Thyroid gland (tissue), 4 donors: Measurements from ENCODE around the gene BANK1. TPM values are rescaled to one million over a fixed set of nuclear protein-coding genes. Genes with fewer than 3 reads are reported as not detected.

Source experiments
- DNase-seq, 2 donors: peaks; one replicate each; pipeline ENCODE4 v3.0.0-alpha.2; 2019
- H3K27ac ChIP-seq, 3 donors: fragments of 200-600 bp; sonication (generic); 1 replicate in 2 of 3; 2 replicates in 1 of 3; pipeline ENCODE4 v1.5.1; 2016 to 2019; ENCODE audit warnings: mild to moderate bottlenecking in 1 of 3, moderate library complexity in 1 of 3
- H3K27me3 ChIP-seq: fragments of 200-600 bp; sonication (generic); one replicate; pipeline ENCODE4 v1.5.1; 2019
- H3K36me3 ChIP-seq, 2 donors: fragments of 200-600 bp; sonication (generic); one replicate each; pipeline ENCODE4 v1.5.1; 2016 to 2019
- H3K4me1 ChIP-seq, 2 donors: fragments of 200-600 bp; sonication (generic); one replicate each; pipeline ENCODE4 v1.5.1; 2017 to 2019
- H3K4me3 ChIP-seq, 3 donors: fragments of 200-600 bp; sonication (generic); replicated peaks in 1 of 3; 1 replicate in 2 of 3; 2 replicates in 1 of 3; pipeline ENCODE4 v1.5.1; 2016; ENCODE audit warnings: mild to moderate bottlenecking in 1 of 3
- H3K9me3 ChIP-seq: fragments of 200-600 bp; sonication (generic); one replicate; pipeline ENCODE4 v1.5.1; 2017
- POLR2A ChIP-seq, 2 donors: fragments of 450-650 bp; IDR thresholded peaks; one replicate each; pipeline ENCODE4 v1.6.1; 2017; ENCODE audit warnings: antibody characterized with exemption in 2 of 2, mild to moderate bottlenecking in 2 of 2, moderate library complexity in 1 of 2
- WGBS, 2 donors: methylation state at CpG; one replicate each; pipeline ENCODE4 v1.1.5; 2017; 5-methylcytosine and 5-hydroxymethylcytosine counted together
- intact Hi-C: fragments of 100-400 bp; cut with DNase I; formaldehyde crosslinking; loops from one replicate; pipeline ENCODE4 v1.15.1; 2023
- total RNA-seq, 4 donors: library from RNA; depleted of rRNA; stranded (reverse); fragments of >200 nt; gene quantifications; one replicate each; pipeline ENCODE4 v1.2.3, GENCODE V29; 2016
- TF ChIP-seq, protein P1 (sequence below), 6 experiments: fragments of 200-600 bp in 3 of 6; fragments of 450-650 bp in 3 of 6; sonication (generic) in 3 of 6; IDR thresholded peaks; one replicate each; pipeline ENCODE4 v1.5.1; 2016 to 2019; ENCODE audit warnings: antibody characterized with exemption in 6 of 6, mild to moderate bottlenecking in 2 of 6, inconsistent platforms in 1 of 6, moderate library complexity in 1 of 6

BANK1 gene
- total RNA-seq, 4 donors from 2014 or later: 15.5 to 22.8 (median 20.3) TPM

DNA sequence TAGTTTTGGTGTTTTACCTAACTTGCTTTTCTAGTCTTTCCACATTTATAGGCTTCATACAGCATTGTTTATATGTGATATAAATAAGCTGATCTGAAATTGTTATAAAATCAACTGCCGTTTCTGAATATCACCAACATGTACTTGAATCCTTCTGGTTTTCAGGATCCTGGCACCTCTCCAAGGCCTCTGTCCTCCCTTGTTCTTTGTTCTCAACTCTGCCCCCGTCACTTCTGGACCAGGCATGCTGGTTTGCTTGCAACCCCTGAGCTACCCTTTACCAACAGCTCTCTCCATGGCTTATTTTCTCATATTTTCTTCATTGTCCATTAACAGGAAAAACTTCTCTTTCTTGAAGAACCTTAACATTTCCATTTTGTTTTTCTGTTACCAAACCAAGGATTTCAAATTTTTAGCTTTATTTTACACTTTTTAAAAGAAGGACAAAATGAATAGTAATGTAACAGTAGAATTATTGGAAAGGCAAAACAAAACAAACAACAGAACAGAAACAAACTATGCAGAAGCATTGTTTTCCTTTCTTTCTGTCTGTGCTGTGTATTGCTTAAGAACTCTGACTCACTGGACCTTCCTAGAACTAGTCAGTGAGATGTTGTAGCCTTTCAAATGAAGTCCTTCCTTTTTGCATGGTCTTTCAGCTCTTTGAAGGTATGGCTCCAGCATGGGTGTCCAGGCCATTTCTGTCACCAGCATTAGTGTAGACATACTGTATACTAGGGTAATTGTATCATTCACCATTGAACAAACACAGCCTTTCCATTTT, 44.8 kb downstream of the BANK1 start:
- peak; percentile 61 to 67 for DNase-seq

DNA sequence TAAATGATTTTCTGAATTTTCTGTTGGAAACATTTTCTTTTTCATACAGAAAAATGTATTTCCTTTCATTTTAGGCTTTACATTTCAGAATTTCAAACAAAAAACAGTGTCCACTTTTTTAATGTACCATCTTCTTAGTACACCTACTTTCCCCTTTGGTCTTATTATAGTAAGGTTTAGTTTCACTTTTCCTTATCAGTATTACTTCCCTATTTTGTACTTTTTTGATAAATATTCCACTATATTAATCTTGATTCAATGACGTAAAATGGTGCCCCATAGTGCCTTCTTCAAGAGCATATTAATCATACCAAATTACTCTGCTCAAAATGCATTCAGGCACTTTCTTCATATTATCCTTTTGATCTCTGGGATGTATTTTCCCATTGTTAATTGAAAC, 52.5 kb downstream of the BANK1 start:
- 76 to 87% methylated on average over 1 of the region's 1 CpG for WGBS, 2 donors
- H3K27ac ChIP-seq: no peak overlapping the region
- H3K27me3 ChIP-seq: no peaks in the 10 kb centered on the region
- no peaks in the 10 kb centered on the region for H3K4me1 ChIP-seq
- intact Hi-C loops: no loop called here
- no peaks in the 10 kb centered on the region for H3K36me3 ChIP-seq
- no peak for DNase-seq
- no peaks in the 10 kb centered on the region for H3K9me3 ChIP-seq
- H3K4me3 ChIP-seq: no peak overlapping the region
- no peak for TF ChIP-seq POLR2A (IDR thresholded peaks at IDR 0.05)
- TF ChIP-seq, protein P1, sequence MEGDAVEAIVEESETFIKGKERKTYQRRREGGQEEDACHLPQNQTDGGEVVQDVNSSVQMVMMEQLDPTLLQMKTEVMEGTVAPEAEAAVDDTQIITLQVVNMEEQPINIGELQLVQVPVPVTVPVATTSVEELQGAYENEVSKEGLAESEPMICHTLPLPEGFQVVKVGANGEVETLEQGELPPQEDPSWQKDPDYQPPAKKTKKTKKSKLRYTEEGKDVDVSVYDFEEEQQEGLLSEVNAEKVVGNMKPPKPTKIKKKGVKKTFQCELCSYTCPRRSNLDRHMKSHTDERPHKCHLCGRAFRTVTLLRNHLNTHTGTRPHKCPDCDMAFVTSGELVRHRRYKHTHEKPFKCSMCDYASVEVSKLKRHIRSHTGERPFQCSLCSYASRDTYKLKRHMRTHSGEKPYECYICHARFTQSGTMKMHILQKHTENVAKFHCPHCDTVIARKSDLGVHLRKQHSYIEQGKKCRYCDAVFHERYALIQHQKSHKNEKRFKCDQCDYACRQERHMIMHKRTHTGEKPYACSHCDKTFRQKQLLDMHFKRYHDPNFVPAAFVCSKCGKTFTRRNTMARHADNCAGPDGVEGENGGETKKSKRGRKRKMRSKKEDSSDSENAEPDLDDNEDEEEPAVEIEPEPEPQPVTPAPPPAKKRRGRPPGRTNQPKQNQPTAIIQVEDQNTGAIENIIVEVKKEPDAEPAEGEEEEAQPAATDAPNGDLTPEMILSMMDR (IDR thresholded peaks at IDR 0.05): no peak

More for the DNA sequence above, 44.8 kb downstream of the BANK1 start:
- H3K36me3 ChIP-seq: no peaks in the 10 kb centered on the region
- WGBS, 2 donors: 18 to 21% methylated on average over 2 of the region's 2 CpGs
- H3K4me3 ChIP-seq: no peak overlapping the region
- H3K9me3 ChIP-seq: no peaks in the 10 kb centered on the region
- peaks cover 0 to 17% of the 10 kb centered on the region in 2 donors for H3K4me1 ChIP-seq
- H3K27me3 ChIP-seq: no peaks in the 10 kb centered on the region
- intact Hi-C loops: no loop called here
- TF ChIP-seq POLR2A (IDR thresholded peaks at IDR 0.05): no peak
- TF ChIP-seq, protein P1 (IDR thresholded peaks at IDR 0.05): no peak
- H3K27ac ChIP-seq: peak overlapping the region in 1 of 3 donors; percentile 13

DNA sequence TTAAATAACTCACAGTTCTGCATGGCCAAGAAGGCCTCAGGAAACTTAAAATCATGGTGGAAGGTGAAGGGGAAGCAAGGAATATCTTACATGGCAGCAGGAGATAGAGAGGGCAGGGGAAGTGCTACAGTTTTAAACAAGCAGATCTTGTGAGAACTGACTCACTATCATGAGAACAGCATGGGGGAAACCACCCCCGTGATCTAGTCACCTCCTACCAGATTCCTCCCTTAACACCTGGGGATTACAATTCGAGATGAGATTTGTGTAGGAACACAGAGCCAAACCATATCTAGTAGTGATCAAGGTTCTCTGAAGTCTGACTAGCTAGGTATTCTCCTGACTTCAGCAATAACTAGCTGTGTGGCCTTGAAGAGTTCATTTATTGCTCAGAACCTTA, 56.0 kb downstream of the BANK1 start:
- H3K4me3 ChIP-seq: no peak overlapping the region
- H3K4me1 ChIP-seq: peaks cover 0 to 7% of the 10 kb centered on the region in 2 donors
- no peaks in the 10 kb centered on the region for H3K9me3 ChIP-seq
- H3K27ac ChIP-seq: no peak overlapping the region
- WGBS, 2 donors: 82 to 86% methylated on average over 2 of the region's 2 CpGs
- intact Hi-C loops: no loop called here
- DNase-seq: no peak
- H3K36me3 ChIP-seq: no peaks in the 10 kb centered on the region
- H3K27me3 ChIP-seq: no peaks in the 10 kb centered on the region
- TF ChIP-seq, protein P1 (IDR thresholded peaks at IDR 0.05): no peak
- no peak for TF ChIP-seq POLR2A (IDR thresholded peaks at IDR 0.05)

DNA sequence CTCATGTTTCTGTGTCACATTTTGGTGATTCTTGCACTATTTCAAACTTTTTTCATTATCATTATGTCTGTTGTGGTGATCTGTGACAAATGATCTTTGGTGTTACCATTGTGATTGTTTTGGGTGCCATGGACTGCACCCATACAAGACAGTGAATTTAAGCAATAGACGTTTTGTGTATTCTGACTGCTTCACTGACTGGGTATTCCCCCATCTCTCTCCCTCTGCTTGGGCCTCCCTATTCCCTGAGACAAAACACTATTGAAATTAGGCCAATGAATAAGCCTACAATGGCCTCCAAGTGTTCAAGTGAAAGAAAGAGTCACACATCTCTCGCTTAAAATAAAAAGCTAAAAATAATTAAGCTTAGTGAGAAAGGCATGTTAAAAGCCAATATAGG, 60.2 kb downstream of the BANK1 start:
- intact Hi-C loops: no loop called here
- WGBS, 2 donors: 30 to 48% methylated on average over 2 of the region's 2 CpGs
- TF ChIP-seq, protein P1 (IDR thresholded peaks at IDR 0.05): no peak
- TF ChIP-seq POLR2A (IDR thresholded peaks at IDR 0.05): no peak

DNA sequence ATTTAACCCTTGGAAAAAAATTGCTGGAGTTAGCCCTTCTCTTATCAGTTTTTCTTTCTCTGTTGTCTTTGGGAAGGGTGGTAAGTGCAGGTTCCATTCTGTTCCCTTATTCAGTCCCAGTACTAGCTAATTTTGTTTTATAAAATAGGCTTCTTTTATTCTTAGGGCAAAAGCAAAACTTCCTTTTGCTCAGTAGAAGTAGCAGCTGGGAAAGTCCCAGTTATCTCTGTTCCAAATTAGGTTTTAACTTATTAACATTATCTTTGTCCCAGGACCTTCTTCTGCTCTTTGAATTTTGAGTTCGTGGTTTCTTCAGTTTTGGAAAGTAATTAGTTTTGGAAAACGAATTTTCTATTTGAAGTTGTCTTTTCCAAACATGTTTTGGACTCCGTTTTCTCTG, 61.1 kb downstream of the BANK1 start:
- Histone ChIP-seq H3K4me3 (no peak overlapping the region), H3K27ac (no peak overlapping the region), H3K27me3 (no peaks in the 10 kb centered on the region), H3K4me1 (peaks cover 4 to 15% of the 10 kb centered on the region in 2 donors), H3K9me3 (no peaks in the 10 kb centered on the region), H3K36me3 (no peaks in the 10 kb centered on the region)
- WGBS, 2 donors: 75 to 78% methylated on average over 3 of the region's 3 CpGs
- intact Hi-C loops: no loop called here
- no peak for DNase-seq
- TF ChIP-seq, protein P1 (IDR thresholded peaks at IDR 0.05): no peak

More for the DNA sequence above, 60.2 kb downstream of the BANK1 start:
- DNase-seq: no peak
- no peak overlapping the region for H3K27ac ChIP-seq
- H3K27me3 ChIP-seq: no peaks in the 10 kb centered on the region
- H3K36me3 ChIP-seq: no peaks in the 10 kb centered on the region
- H3K9me3 ChIP-seq: no peaks in the 10 kb centered on the region
- peaks cover 0 to 15% of the 10 kb centered on the region in 2 donors for H3K4me1 ChIP-seq
- no peak overlapping the region for H3K4me3 ChIP-seq
